Vagina (tissue), 2 donors: ENCODE results near the gene KDM4B. TPM values are rescaled to one million over a fixed set of nuclear protein-coding genes. Genes with fewer than 3 reads are reported as not detected.

Experiments
- DNase-seq, 2 donors: peaks; one replicate each; pipeline ENCODE4 v3.0.0-alpha.2; 2017; ENCODE audit errors: extremely low spot score in 2 of 2
- H3K27ac ChIP-seq: fragments of 200-600 bp; sonication (generic); one replicate; pipeline ENCODE4 v1.5.1; 2019
- H3K27me3 ChIP-seq: fragments of 200-600 bp; sonication (generic); one replicate; pipeline ENCODE4 v1.5.1; 2019
- H3K36me3 ChIP-seq, 2 donors: fragments of 200-600 bp; sonication (generic); one replicate each; pipeline ENCODE4 v1.5.1; 2017 to 2019
- H3K4me1 ChIP-seq: fragments of 200-600 bp; sonication (generic); one replicate; pipeline ENCODE4 v1.5.1; 2019
- H3K4me3 ChIP-seq, 2 donors: fragments of 200-600 bp; sonication (generic); 1 replicate in 1 of 2; 2 replicates in 1 of 2; pipeline ENCODE4 v1.5.1; 2016 to 2019
- H3K9me3 ChIP-seq: fragments of 200-600 bp; sonication (generic); one replicate; pipeline ENCODE4 v1.5.1; 2019
- POLR2A ChIP-seq, 2 donors: fragments of 450-650 bp; IDR thresholded peaks; one replicate each; pipeline ENCODE4 v1.6.1; 2017; ENCODE audit warnings: antibody characterized with exemption in 2 of 2, mild to moderate bottlenecking in 2 of 2, moderate library complexity in 2 of 2
- POLR2AphosphoS5 ChIP-seq, 2 donors: sonication (generic); formaldehyde crosslinking; IDR thresholded peaks; one replicate each; pipeline ENCODE4 v1.9.0; 2017; ENCODE audit warnings: antibody characterized with exemption in 2 of 2, mild to moderate bottlenecking in 2 of 2, low read depth in 1 of 2; ENCODE audit not compliant: insufficient read depth in 1 of 2
- intact Hi-C: fragments of 100-400 bp; cut with DNase I; formaldehyde crosslinking; loops from one replicate; pipeline ENCODE4 v1.15.1; 2023
- total RNA-seq: library from RNA; depleted of rRNA; stranded (reverse); fragments of >200 nt; gene quantifications from one replicate; pipeline ENCODE4 v1.2.3, GENCODE V29; 2016
- TF ChIP-seq, protein P1 (sequence below), 3 experiments: fragments of 450-650 bp in 2 of 3; fragments of 200-600 bp in 1 of 3; sonication (generic) in 1 of 3; IDR thresholded peaks; one replicate each; pipeline ENCODE4 v1.5.1; 2017 to 2019; ENCODE audit warnings: antibody characterized with exemption in 3 of 3, mild to moderate bottlenecking in 2 of 3, moderate library complexity in 2 of 3

KDM4B gene
- total RNA-seq, 1 donor from 2014 or later, result 59.7 TPM

DNA sequence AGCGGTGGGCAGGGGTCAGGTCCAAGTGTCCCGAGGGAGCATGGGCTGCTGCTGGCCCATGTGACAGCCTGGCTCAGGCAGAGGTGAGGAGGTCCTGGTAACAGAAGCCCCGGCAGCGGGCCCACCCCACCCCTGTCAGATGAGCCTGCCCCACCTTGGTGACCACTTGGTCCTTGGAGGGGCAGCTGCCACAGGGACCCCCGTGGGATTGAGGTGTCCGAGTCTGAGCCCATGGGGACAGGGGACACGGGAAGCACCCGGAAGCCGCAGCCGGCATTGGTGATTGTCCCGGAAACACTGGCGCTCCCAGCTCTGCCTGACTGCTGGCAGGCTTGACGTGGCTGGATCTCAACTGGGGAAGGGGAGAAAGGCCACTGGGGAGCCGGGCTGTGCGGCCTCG is 149.1 kb downstream of the KDM4B start:
- TF ChIP-seq, protein P1, sequence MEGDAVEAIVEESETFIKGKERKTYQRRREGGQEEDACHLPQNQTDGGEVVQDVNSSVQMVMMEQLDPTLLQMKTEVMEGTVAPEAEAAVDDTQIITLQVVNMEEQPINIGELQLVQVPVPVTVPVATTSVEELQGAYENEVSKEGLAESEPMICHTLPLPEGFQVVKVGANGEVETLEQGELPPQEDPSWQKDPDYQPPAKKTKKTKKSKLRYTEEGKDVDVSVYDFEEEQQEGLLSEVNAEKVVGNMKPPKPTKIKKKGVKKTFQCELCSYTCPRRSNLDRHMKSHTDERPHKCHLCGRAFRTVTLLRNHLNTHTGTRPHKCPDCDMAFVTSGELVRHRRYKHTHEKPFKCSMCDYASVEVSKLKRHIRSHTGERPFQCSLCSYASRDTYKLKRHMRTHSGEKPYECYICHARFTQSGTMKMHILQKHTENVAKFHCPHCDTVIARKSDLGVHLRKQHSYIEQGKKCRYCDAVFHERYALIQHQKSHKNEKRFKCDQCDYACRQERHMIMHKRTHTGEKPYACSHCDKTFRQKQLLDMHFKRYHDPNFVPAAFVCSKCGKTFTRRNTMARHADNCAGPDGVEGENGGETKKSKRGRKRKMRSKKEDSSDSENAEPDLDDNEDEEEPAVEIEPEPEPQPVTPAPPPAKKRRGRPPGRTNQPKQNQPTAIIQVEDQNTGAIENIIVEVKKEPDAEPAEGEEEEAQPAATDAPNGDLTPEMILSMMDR (IDR thresholded peaks at IDR 0.05), result no peak
- TF ChIP-seq POLR2A (IDR thresholded peaks at IDR 0.05) (no peak), POLR2AphosphoS5 (IDR thresholded peaks at IDR 0.05; ENCODE audit: insufficient read depth in 1 of 2, low read depth in 1 of 2) (no peak)
- peaks cover under 1% of the 10 kb centered on the region for H3K4me1 ChIP-seq
- intact Hi-C loops, result no loop called here
- no peak overlapping the region for H3K4me3 ChIP-seq
- DNase-seq, result no peak
- H3K9me3 ChIP-seq, result no peaks in the 10 kb centered on the region
- no peaks in the 10 kb centered on the region for H3K27me3 ChIP-seq
- H3K27ac ChIP-seq, result no peak overlapping the region
- H3K36me3 ChIP-seq, result peaks cover under 1 to 37% of the 10 kb centered on the region in 2 donors

DNA sequence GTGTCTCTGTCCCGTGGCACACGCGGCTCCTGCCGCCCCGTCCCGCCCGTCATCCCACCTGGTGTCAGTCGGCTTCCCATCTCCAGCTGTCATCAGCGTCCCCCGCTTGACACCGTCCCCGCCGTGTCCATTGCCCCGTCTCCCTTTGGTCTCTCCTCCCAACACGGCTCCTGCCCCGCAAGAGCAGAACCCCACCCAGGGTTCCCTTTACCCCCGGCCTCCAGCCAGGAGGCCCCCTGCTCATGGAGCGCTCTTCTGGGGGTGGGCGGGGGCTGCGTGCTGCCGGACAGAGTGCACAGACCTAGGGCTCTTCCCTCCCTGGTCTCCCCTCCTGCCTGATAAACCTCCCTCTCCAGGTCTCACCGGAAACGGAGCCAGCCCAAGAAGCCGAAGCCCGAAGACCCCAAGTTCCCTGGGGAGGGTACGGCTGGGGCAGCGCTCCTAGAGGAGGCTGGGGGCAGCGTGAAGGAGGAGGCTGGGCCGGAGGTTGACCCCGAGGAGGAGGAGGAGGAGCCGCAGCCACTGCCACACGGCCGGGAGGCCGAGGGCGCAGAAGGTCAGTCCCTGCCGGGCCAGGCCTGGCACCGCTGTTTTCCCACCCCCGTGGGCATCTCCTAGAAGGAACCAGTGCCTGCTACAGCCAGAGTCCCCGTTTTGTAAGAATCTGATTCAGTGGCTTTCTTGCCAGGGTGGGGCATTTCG is 150.5 kb downstream of the KDM4B start:
- DNase-seq, result no peak
- TF ChIP-seq POLR2A (IDR thresholded peaks at IDR 0.05) (no peak), POLR2AphosphoS5 (IDR thresholded peaks at IDR 0.05; ENCODE audit: insufficient read depth in 1 of 2, low read depth in 1 of 2) (no peak)
- TF ChIP-seq, protein P1 (IDR thresholded peaks at IDR 0.05), result no peak
- no peaks in the 10 kb centered on the region for H3K9me3 ChIP-seq
- no peak overlapping the region for H3K27ac ChIP-seq
- no peak overlapping the region for H3K4me3 ChIP-seq
- H3K27me3 ChIP-seq, result no peaks in the 10 kb centered on the region
- no peaks in the 10 kb centered on the region for H3K4me1 ChIP-seq
- intact Hi-C loops, result no loop called here
- H3K36me3 ChIP-seq, result peaks cover 0 to 33% of the 10 kb centered on the region in 2 donors

DNA sequence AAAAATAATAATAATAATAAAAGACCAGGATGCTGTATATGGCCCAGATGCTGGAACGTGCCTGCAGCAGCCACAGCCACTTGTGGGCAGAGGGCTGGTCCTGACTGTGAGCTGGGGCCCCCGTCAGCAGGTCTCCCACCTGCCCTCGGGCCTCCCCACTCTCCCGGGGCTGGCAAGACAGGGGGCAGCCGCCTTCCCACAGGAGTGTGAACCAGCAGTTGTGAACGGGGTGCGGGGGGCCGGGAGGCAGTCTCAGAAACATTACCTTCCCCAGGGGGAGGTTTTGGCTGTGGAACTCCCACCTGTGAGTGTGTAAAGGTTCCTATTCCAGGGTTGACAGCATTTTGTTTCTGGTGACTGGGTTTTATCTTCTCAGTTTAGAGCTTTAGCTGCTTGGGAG is 151.4 kb downstream of the KDM4B start:
- H3K36me3 ChIP-seq, result peaks cover 0 to 27% of the 10 kb centered on the region in 2 donors

DNA sequence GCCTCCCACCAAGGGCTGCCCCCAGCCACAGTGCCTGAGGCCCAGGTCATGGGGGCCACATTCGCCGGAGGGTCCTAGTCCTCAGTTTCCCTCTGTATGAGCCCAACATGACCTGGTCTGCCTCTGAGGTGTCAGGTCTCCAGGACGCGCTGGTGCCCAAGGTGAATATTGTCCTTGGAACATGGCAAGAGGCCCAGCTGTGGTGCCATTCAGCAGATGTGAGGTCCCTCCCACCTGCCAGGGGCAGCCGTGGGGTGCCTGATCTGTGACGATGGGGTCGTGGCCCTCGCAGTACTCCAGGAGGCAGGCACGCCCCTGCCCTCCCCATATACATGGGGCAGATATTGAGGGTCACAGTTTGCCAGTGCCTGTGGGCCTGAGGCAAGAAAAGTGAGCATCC is 151.9 kb downstream of the KDM4B start:
- DNase-seq, result no peak
- Histone ChIP-seq H3K27me3 (no peaks in the 10 kb centered on the region), H3K36me3 (peaks cover 0 to 22% of the 10 kb centered on the region in 2 donors), H3K4me3 (no peak overlapping the region), H3K4me1 (no peaks in the 10 kb centered on the region), H3K9me3 (no peaks in the 10 kb centered on the region), H3K27ac (no peak overlapping the region)
- TF ChIP-seq POLR2A (IDR thresholded peaks at IDR 0.05) (no peak), POLR2AphosphoS5 (IDR thresholded peaks at IDR 0.05; ENCODE audit: insufficient read depth in 1 of 2, low read depth in 1 of 2) (no peak)
- TF ChIP-seq, protein P1 (IDR thresholded peaks at IDR 0.05), result no peak
- intact Hi-C loops, result no loop called here

More for the DNA sequence above, 151.4 kb downstream of the KDM4B start:
- TF ChIP-seq POLR2AphosphoS5 (IDR thresholded peaks at IDR 0.05; ENCODE audit: insufficient read depth in 1 of 2, low read depth in 1 of 2) (no peak), POLR2A (IDR thresholded peaks at IDR 0.05) (no peak)
- TF ChIP-seq, protein P1 (IDR thresholded peaks at IDR 0.05), result no peak
- H3K4me3 ChIP-seq, result no peak overlapping the region
- no peak overlapping the region for H3K27ac ChIP-seq
- no peaks in the 10 kb centered on the region for H3K9me3 ChIP-seq
- H3K4me1 ChIP-seq, result no peaks in the 10 kb centered on the region
- DNase-seq, result no peak
- no peaks in the 10 kb centered on the region for H3K27me3 ChIP-seq
- intact Hi-C loops, result no loop called here
